Ovary (tissue), 3 donors: ENCODE measurements around the gene LDHA.

Experiments used
- POLR2A ChIP-seq: fragments of 450-650 bp; IDR thresholded peaks from one replicate; pipeline ENCODE4 v1.6.1; 2017; ENCODE audit warnings: antibody characterized with exemption, mild to moderate bottlenecking, moderate library complexity
- TF ChIP-seq, protein P1 (sequence below), 3 donors: fragments of 450-650 bp in 2 of 3; fragments of 200-600 bp in 1 of 3; IDR thresholded peaks; one replicate each; pipeline versions ENCODE4 v1.5.1 to v1.8.0; 2016 to 2022; ENCODE audit warnings: antibody characterized with exemption in 3 of 3, mild to moderate bottlenecking in 1 of 3
- donor health status: DM: no; HTN: no; CAD: no.

DNA sequence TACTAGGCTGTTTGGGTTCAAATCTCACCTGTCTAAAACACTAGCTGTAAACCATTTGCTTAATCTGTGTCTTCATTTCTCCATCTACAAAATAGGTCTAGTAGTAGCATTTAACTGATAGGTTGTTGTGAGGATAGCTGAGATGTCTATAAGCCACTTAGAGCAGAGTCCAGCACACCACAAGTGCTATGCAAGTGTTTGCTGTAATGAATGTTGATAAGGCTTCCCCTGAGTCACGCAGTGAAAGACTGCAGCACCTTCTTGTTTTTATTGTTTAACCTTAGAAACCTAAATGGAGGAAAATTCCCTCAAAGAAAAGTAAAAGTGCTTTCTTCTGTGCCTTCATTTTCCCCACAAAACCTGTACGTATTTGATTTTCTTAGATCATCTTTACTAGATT, 23.1 kb upstream of the LDHA start:
- TF ChIP-seq, protein P1, sequence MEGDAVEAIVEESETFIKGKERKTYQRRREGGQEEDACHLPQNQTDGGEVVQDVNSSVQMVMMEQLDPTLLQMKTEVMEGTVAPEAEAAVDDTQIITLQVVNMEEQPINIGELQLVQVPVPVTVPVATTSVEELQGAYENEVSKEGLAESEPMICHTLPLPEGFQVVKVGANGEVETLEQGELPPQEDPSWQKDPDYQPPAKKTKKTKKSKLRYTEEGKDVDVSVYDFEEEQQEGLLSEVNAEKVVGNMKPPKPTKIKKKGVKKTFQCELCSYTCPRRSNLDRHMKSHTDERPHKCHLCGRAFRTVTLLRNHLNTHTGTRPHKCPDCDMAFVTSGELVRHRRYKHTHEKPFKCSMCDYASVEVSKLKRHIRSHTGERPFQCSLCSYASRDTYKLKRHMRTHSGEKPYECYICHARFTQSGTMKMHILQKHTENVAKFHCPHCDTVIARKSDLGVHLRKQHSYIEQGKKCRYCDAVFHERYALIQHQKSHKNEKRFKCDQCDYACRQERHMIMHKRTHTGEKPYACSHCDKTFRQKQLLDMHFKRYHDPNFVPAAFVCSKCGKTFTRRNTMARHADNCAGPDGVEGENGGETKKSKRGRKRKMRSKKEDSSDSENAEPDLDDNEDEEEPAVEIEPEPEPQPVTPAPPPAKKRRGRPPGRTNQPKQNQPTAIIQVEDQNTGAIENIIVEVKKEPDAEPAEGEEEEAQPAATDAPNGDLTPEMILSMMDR (IDR thresholded peaks at IDR 0.05), result no peak
- TF ChIP-seq POLR2A, result no peak
